ENCODE data around the gene ZMYND8. TPM values are rescaled to one million over a fixed set of nuclear protein-coding genes. Genes with fewer than 3 reads are reported as not detected.

Gene ZMYND8
- total RNA-seq, 4 donors from 2014 or later = 32.2 to 78.9 (median 54.4) TPM

- no peaks in the 10 kb centered on the region for H3K27me3 ChIP-seq
- TF ChIP-seq POLR2A (IDR thresholded peaks at IDR 0.05) (no peak), CTCF (IDR thresholded peaks at IDR 0.05) (no peak), EP300 (IDR thresholded peaks at IDR 0.05) (no peak), POLR2AphosphoS5 (IDR thresholded peaks at IDR 0.05) (no peak)
- no peak overlapping the region for H3K27ac ChIP-seq
- H3K36me3 ChIP-seq = peaks cover 0 to 100% of the 10 kb centered on the region in 2 donors
- no peaks in the 10 kb centered on the region for H3K9me3 ChIP-seq
- ATAC-seq = no peak
- 76 to 89% methylated on average over 8 to 10 of the region's 10 CpGs for WGBS, 2 donors (ENCODE audit: low coverage in 1 of 2)
- H3K4me3 ChIP-seq = no peak overlapping the region
- H3K4me1 ChIP-seq = peaks cover 0 to 6% (median 0%) of the 10 kb centered on the region in 3 donors
Measured at GRCh38 chr20:47215653-47216397, 140.7 kb downstream of the ZMYND8 start.

- no peak for ATAC-seq
- Histone ChIP-seq H3K36me3 (peaks cover 0 to 100% of the 10 kb centered on the region in 2 donors), H3K27ac (no peak overlapping the region), H3K4me3 (no peak overlapping the region), H3K9me3 (no peaks in the 10 kb centered on the region), H3K27me3 (no peaks in the 10 kb centered on the region), H3K4me1 (peaks cover 0 to 6% (median 0%) of the 10 kb centered on the region in 3 donors)
- TF ChIP-seq POLR2A (IDR thresholded peaks at IDR 0.05) (no peak), EP300 (IDR thresholded peaks at IDR 0.05) (no peak)
- WGBS, 2 donors (ENCODE audit: low coverage in 1 of 2) = 85 to 89% methylated on average over 6 to 9 of the region's 9 CpGs
Measured at GRCh38 chr20:47213966-47214365, 142.5 kb downstream of the ZMYND8 start.

GRCh38 chr20:47212606-47213207 is 143.8 kb downstream of the ZMYND8 start:
- no peak for ATAC-seq
- no peak overlapping the region for H3K4me3 ChIP-seq
- no peak for TF ChIP-seq POLR2A (IDR thresholded peaks at IDR 0.05)
- TF ChIP-seq POLR2AphosphoS5 (IDR thresholded peaks at IDR 0.05) = no peak
- H3K9me3 ChIP-seq = no peaks in the 10 kb centered on the region
- H3K36me3 ChIP-seq = peaks cover 0 to 99% of the 10 kb centered on the region in 2 donors
- no peak overlapping the region for H3K27ac ChIP-seq
- WGBS, 2 donors (ENCODE audit: low coverage in 1 of 2) = 93% methylated on average over 3 to 8 of the region's 9 CpGs
- H3K27me3 ChIP-seq = no peaks in the 10 kb centered on the region
- H3K4me1 ChIP-seq = peaks cover 0 to under 1% (median 0%) of the 10 kb centered on the region in 3 donors

- Histone ChIP-seq H3K4me3 (no peak overlapping the region), H3K9me3 (no peaks in the 10 kb centered on the region), H3K4me1 (no peaks in the 10 kb centered on the region), H3K27ac (no peak overlapping the region), H3K27me3 (no peaks in the 10 kb centered on the region), H3K36me3 (peaks cover 0 to 82% of the 10 kb centered on the region in 2 donors)
- ATAC-seq = no peak
- WGBS, 2 donors (ENCODE audit: low coverage in 1 of 2) = 88 to 90% methylated on average over 7 of the region's 7 CpGs
- TF ChIP-seq POLR2AphosphoS5 (IDR thresholded peaks at IDR 0.05) (no peak), CTCF (IDR thresholded peaks at IDR 0.05) (no peak), EP300 (IDR thresholded peaks at IDR 0.05) (no peak), POLR2A (IDR thresholded peaks at IDR 0.05) (no peak)
Measured at GRCh38 chr20:47211036-47211435, 145.5 kb downstream of the ZMYND8 start.

GRCh38 chr20:47210470-47210869 is 146.0 kb downstream of the ZMYND8 start:
- Histone ChIP-seq H3K27ac (no peak overlapping the region), H3K4me1 (no peaks in the 10 kb centered on the region), H3K27me3 (no peaks in the 10 kb centered on the region), H3K4me3 (no peak overlapping the region), H3K9me3 (no peaks in the 10 kb centered on the region), H3K36me3 (peaks cover 0 to 77% of the 10 kb centered on the region in 2 donors)
- 94 to 100% methylated on average over 2 to 7 of the region's 13 CpGs for WGBS, 2 donors (ENCODE audit: low coverage in 1 of 2)
- TF ChIP-seq CTCF (IDR thresholded peaks at IDR 0.05) (no peak), POLR2A (IDR thresholded peaks at IDR 0.05) (no peak), EP300 (IDR thresholded peaks at IDR 0.05) (no peak), POLR2AphosphoS5 (IDR thresholded peaks at IDR 0.05) (no peak)
- no peak for ATAC-seq

GRCh38 chr20:47209982-47210381 is 146.5 kb downstream of the ZMYND8 start:
- no peak overlapping the region for H3K4me3 ChIP-seq
- WGBS, 2 donors (ENCODE audit: low coverage in 1 of 2) = 93 to 97% methylated on average over 13 to 17 of the region's 17 CpGs
- no peak overlapping the region for H3K27ac ChIP-seq
- no peaks in the 10 kb centered on the region for H3K9me3 ChIP-seq
- peaks cover 0 to 72% of the 10 kb centered on the region in 2 donors for H3K36me3 ChIP-seq
- H3K27me3 ChIP-seq = no peaks in the 10 kb centered on the region
- no peak for ATAC-seq
- TF ChIP-seq POLR2AphosphoS5 (IDR thresholded peaks at IDR 0.05) = no peak
- TF ChIP-seq POLR2A (IDR thresholded peaks at IDR 0.05) = no peak
- TF ChIP-seq CTCF (IDR thresholded peaks at IDR 0.05) = no peak
- no peak for TF ChIP-seq EP300 (IDR thresholded peaks at IDR 0.05)
- H3K4me1 ChIP-seq = no peaks in the 10 kb centered on the region
